Ishikawa (cell line): ENCODE results near the gene TMEM129.
A peak's percentile ranks its signal among the peaks of the same experiment; 100 is the strongest.

Source experiments
- CEBPB ChIP-seq: IDR thresholded peaks from 2 replicates; pipeline ENCODE4 v1.6.1; 2012
- CREB1 ChIP-seq: IDR thresholded peaks from 2 replicates; pipeline ENCODE4 v1.6.1; 2012; ENCODE audit warnings: low read depth
- EGR1 ChIP-seq: IDR thresholded peaks from 2 replicates; pipeline ENCODE4 v1.6.1; 2012
- EP300 ChIP-seq: IDR thresholded peaks from 2 replicates; pipeline ENCODE4 v1.6.1; 2012; ENCODE audit warnings: borderline replicate concordance
- FOXM1 ChIP-seq: IDR thresholded peaks from 2 replicates; pipeline ENCODE4 v1.6.1; 2012; ENCODE audit warnings: low read depth, borderline replicate concordance
- MAX ChIP-seq: IDR thresholded peaks from 2 replicates; pipeline ENCODE4 v1.6.1; 2012
- NFIC ChIP-seq: IDR thresholded peaks from 2 replicates; pipeline ENCODE4 v1.6.1; 2012
- RAD21 ChIP-seq: IDR thresholded peaks from 2 replicates; pipeline ENCODE4 v1.6.1; 2012; ENCODE audit warnings: low read depth
- REST ChIP-seq: IDR thresholded peaks from 2 replicates; pipeline ENCODE4 v1.6.1; 2012; ENCODE audit warnings: low read depth, mild to moderate bottlenecking
- TAF1 ChIP-seq: IDR thresholded peaks from 2 replicates; pipeline ENCODE4 v1.6.1; 2012; ENCODE audit warnings: low read depth, mild to moderate bottlenecking
- TCF12 ChIP-seq: IDR thresholded peaks from 2 replicates; pipeline ENCODE4 v1.6.1; 2012; ENCODE audit warnings: low read depth
- TEAD4 ChIP-seq: IDR thresholded peaks from 2 replicates; pipeline ENCODE4 v1.6.1; 2012
- YY1 ChIP-seq: IDR thresholded peaks from 2 replicates; pipeline ENCODE4 v1.6.1; 2012; ENCODE audit warnings: low read depth
- ZBTB7A ChIP-seq: IDR thresholded peaks from 2 replicates; pipeline ENCODE4 v1.6.1; 2012; ENCODE audit warnings: low read depth
- TF ChIP-seq, protein P1 (sequence below): IDR thresholded peaks from 2 replicates; pipeline ENCODE4 v1.6.1; 2012

TMEM129 gene

GRCh38 chr4:1763550-1764080 is 42.5 kb upstream of the TMEM129 start:
- TF ChIP-seq MAX (no peak), TEAD4 (no peak)
- TF ChIP-seq, protein P1, sequence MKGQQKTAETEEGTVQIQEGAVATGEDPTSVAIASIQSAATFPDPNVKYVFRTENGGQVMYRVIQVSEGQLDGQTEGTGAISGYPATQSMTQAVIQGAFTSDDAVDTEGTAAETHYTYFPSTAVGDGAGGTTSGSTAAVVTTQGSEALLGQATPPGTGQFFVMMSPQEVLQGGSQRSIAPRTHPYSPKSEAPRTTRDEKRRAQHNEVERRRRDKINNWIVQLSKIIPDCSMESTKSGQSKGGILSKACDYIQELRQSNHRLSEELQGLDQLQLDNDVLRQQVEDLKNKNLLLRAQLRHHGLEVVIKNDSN: no peak

DNA sequence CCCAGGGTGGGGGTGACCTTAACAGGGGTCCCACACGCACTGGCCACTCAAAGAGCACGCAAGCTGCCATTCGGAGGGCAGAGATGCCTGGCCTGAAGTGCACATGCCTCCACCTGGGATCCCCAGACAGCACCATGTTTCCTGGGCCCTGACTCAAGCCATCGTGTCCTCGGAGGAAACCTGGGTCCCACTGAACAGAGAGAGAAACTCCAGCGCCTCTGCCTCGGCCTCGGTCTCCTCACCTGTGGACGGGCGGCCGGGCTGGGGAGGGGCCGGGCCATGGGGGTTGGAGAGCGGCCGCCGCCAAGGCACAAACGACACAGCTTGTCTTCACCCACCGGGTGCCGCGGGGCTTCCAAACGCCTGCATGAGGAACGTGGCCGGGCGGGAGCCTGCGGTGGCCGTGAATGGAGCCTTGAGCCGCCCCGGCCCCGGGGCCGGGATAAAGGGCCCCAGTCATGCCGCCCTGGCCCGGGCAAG is 42.0 kb upstream of the TMEM129 start:
- TF ChIP-seq EP300 (no peak), TAF1 (no peak), FOXM1 (no peak)

DNA sequence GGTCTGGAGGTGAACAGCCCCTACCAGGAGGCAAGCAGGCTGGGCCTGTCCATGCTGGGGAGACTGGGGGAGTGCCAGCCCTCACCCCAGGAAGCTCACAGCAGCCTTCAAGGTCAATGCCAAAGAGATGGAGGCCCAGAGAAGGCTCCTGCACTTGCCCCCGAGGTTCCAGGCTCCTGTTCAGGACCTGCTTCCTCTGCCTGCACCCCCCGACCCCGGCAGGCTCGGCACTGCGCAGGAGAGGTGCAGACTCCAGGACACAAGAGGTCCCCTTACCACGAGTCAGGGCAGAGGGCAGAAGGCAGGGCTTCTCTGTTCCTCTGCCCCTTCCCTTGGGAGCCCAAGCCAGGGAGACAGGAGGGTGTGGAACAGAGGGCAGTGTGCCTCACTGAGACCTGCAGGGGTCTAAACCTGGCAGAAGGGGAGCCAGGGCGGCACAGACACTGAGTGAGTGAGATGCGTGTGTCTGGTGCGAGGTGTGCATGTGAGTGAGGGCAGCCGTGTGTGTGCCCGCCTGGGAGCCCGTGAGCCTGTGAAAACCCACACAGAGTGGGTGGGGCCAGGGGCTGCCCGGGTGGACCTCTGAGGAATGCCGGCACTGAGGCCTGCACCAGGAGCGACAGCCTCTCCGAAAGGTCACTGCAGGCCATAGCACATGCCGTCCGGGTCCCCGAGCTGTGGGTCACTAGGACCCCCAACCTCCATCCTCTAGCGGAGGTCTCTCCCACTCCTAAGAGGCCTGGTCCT is 41.3 kb upstream of the TMEM129 start:
- no peak for TF ChIP-seq TAF1
- no peak for TF ChIP-seq FOXM1
- no peak for TF ChIP-seq NFIC
- TF ChIP-seq CREB1: no peak
- no peak for TF ChIP-seq EGR1

GRCh38 chr4:1761130-1761689 is 40.1 kb upstream of the TMEM129 start:
- TF ChIP-seq, protein P1: no peak
- no peak for TF ChIP-seq RAD21

- TF ChIP-seq RAD21 (no peak), ZBTB7A (0 out of 2 replicates have a peak, but pooled peaks have one; percentile 47), MAX (no peak), CREB1 (no peak)
Observed at GRCh38 chr4:1760521-1761071, 39.5 kb upstream of the TMEM129 start.

DNA sequence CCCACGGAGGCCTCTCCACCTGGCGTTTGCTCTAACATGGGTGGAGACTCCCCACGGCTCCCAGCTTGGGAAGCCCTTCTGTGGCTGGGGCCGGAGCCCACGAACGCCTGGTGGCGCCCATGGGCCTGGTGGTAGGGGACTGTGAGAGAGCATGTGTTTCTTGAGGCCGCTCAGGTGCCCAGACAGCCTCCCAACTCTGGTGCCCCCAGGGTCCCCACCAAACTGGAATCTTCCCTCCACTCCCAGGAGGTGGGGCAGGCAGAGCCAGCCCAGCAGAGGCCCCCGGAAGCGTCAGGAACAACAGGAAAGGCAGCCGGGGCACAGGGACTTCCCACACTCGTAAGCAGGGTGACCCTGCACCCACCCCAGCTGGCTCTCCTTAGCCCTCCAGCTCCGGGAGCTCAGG is 38.7 kb upstream of the TMEM129 start:
- TF ChIP-seq FOXM1 (no peak), TEAD4 (no peak), TCF12 (no peak), YY1 (no peak), NFIC (no peak), CEBPB (no peak), MAX (no peak), RAD21 (no peak), EP300 (no peak), EGR1 (no peak), CREB1 (no peak), ZBTB7A (no peak), TAF1 (no peak), REST (no peak)
- TF ChIP-seq, protein P1: no peak

- TF ChIP-seq EP300 (no peak), REST (no peak), TCF12 (no peak), ZBTB7A (no peak), CEBPB (no peak), YY1 (no peak), NFIC (no peak)
Observed at GRCh38 chr4:1759170-1759817, 38.2 kb upstream of the TMEM129 start.
